ENCODE measurements around the gene CALD1. TPM values are rescaled to one million over a fixed set of nuclear protein-coding genes. Genes with fewer than 3 reads are reported as not detected.

Gene CALD1
- polyA plus RNA-seq, 2 of the 4 experiments (the other 2 are of a cell fraction), result 136 to 150 TPM

DNA sequence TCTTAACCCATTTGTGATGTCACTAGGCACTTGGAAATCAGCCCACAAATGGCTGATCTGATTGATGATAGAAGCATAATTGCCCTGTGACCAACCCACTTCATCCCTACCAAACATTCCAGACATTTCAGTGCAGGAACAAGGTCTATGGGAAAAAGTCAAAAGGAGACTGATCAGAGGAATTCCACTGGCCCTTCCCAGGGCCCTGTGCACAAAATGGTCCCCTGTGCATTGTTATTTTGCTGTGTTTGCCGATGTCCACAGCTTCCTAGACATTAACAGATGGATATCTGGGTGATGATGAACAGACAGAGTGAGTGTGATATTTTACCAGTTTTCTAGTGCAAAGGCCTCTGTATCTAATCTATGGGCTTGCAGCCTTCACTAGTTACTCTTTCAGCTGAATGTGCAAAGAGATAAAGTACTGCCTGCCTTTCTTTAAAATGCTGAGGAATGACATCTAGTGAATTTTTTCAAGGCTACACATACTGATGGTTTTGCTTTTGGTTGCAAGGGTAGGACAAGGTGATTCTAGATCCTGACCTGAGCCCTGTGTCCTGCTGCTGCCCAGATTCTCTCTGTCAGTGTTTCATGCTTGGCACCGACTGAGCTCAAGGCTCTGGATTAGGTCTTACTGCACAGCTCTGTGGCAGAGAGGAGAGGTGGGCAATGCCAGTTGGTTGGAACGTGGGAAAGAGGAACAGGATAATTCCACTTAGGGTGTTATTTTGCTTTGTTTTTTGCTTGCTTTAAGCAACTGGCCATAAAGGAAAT lies 55.4 kb downstream of the CALD1 start:
- 53% methylated on average over 3 of the region's 3 CpGs for WGBS (ENCODE audit: missing lambda C conversion rate)
- Histone ChIP-seq H3K27ac (no peak overlapping the region), H3K4me1 (no peaks in the 10 kb centered on the region), H3K9me3 (no peaks in the 10 kb centered on the region), H3K4me3 (no peak overlapping the region), H3K4me2 (no peak overlapping the region)
- no peak for TF ChIP-seq RFX5 (IDR thresholded peaks at IDR 0.05)
- TF ChIP-seq, protein P1, sequence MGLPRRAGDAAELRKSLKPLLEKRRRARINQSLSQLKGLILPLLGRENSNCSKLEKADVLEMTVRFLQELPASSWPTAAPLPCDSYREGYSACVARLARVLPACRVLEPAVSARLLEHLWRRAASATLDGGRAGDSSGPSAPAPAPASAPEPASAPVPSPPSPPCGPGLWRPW (IDR thresholded peaks at IDR 0.05), result no peak
- TF ChIP-seq ZSCAN20 (CRISPR knock-in tag; IDR thresholded peaks at IDR 0.05), result no peak
- no peak for TF ChIP-seq NR3C1 (IDR thresholded peaks at IDR 0.05)
- TF ChIP-seq, protein P2, sequence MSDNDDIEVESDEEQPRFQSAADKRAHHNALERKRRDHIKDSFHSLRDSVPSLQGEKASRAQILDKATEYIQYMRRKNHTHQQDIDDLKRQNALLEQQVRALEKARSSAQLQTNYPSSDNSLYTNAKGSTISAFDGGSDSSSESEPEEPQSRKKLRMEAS (IDR thresholded peaks at IDR 0.05), result no peak
- POLR2A ChIA-PET, result no interaction called here
- DNase-seq (ENCODE audit: low read depth in 1 of 2, low spot score in 1 of 2), result peak in 1 of 2 experiments; percentile 13
- ATAC-seq, result peak in 1 of 2 experiments; percentile 49; a peak in 3 of 6 replicates
- no peak for FAIRE-seq
- CTCF ChIA-PET, result interaction anchor here (1.0 to 2.3 kb wide), 2 partner anchors 12 to 85 kb away, joined by 3 to 6 read pairs; no protein-coding TSS in a partner anchor

DNA sequence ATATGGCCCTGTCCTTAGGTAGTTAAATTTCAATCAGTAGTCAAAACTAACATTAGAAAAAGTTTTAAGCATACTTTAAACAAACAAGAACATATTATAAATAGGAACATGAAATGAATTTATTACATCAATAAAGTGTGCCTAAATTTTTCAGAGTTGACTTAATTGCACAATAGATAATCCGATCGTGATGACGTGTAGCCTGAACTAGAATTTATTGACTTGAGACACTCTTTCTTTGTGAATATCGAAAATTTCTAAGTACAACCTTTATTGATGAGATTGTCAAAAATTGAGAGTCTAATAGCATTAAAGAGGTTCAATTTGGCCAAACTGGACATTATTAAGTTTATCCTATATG lies 56.0 kb downstream of the CALD1 start:
- no peak for DNase-seq (ENCODE audit: low read depth in 1 of 2, low spot score in 1 of 2)
- FAIRE-seq, result no peak
- Histone ChIP-seq H3K27ac (no peak overlapping the region), H3K4me1 (no peaks in the 10 kb centered on the region), H3K4me3 (no peak overlapping the region), H3K9me3 (no peaks in the 10 kb centered on the region), H3K4me2 (no peak overlapping the region)
- ChIA-PET POLR2A (no interaction called here), CTCF (interaction anchor here (2.3 kb wide), 1 partner anchor 12 kb away, joined by 6 read pairs; no protein-coding TSS in a partner anchor)
- no peak for TF ChIP-seq HOXA7 (CRISPR knock-in tag; IDR thresholded peaks at IDR 0.05)
- 78% methylated on average over 4 of the region's 4 CpGs for WGBS (ENCODE audit: missing lambda C conversion rate)
- no peak for ATAC-seq

DNA sequence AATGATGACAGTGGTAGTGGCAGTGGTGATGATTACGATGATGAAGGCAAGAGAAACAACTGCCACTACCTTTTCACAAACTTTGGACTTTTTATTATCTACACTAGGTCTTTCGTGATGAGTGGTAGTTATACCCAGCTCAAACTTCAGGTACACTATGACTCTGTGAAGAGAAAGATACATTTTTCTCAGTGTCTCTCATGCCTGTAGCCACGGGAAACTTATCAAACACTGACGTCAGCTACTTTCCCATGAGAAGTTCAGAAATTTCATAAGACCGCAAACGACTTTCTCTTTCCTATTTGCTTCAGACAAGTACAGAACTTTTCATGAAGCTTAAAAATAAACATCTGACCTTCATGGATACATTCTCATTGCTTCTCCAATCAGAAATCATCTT lies 57.0 kb downstream of the CALD1 start:
- ChIA-PET CTCF (interaction anchor here (2.2 kb wide), 1 partner anchor 10 kb away, joined by 7 read pairs; no protein-coding TSS in a partner anchor), POLR2A (no interaction called here)
- Histone ChIP-seq H3K4me2 (no peak overlapping the region), H3K4me3 (no peak overlapping the region), H3K27ac (no peak overlapping the region), H3K9me3 (no peaks in the 10 kb centered on the region), H3K4me1 (no peaks in the 10 kb centered on the region)
- FAIRE-seq (no peak), DNase-seq (ENCODE audit: low read depth in 1 of 2, low spot score in 1 of 2) (no peak), ATAC-seq (no peak)
- TF ChIP-seq TP53 (CRISPR knock-in tag; IDR thresholded peaks at IDR 0.05) (no peak), CEBPB (IDR thresholded peaks at IDR 0.05) (no peak), BHLHE40 (IDR thresholded peaks at IDR 0.05; ENCODE audit: low read depth, low read length) (no peak), ESRRA (IDR thresholded peaks at IDR 0.05; ENCODE audit: borderline replicate concordance, low read length) (no peak), HOXB5 (CRISPR knock-in tag; IDR thresholded peaks at IDR 0.05) (no peak), FOSL2 (IDR thresholded peaks at IDR 0.05) (no peak), FOSL2 (CRISPR knock-in tag; IDR thresholded peaks at IDR 0.05) (no peak), RCOR1 (IDR thresholded peaks at IDR 0.05; ENCODE audit: low read depth, low read length) (no peak), SREBF2 (IDR thresholded peaks at IDR 0.05) (no peak), POLR2A (IDR thresholded peaks at IDR 0.05; ENCODE audit: low read length) (no peak), NPAS2 (CRISPR knock-in tag; IDR thresholded peaks at IDR 0.05; ENCODE audit: borderline replicate concordance) (no peak), HOXA7 (CRISPR knock-in tag; IDR thresholded peaks at IDR 0.05) (no peak), MAZ (IDR thresholded peaks at IDR 0.05; ENCODE audit: borderline replicate concordance, low read depth, low read length) (no peak), ZNF302 (CRISPR knock-in tag; IDR thresholded peaks at IDR 0.05) (no peak), HOXB13 (CRISPR knock-in tag; IDR thresholded peaks at IDR 0.05; ENCODE audit: low read depth) (no peak), GATA3 (IDR thresholded peaks at IDR 0.05; ENCODE audit: borderline replicate concordance) (no peak)
- TF ChIP-seq, protein P3, sequence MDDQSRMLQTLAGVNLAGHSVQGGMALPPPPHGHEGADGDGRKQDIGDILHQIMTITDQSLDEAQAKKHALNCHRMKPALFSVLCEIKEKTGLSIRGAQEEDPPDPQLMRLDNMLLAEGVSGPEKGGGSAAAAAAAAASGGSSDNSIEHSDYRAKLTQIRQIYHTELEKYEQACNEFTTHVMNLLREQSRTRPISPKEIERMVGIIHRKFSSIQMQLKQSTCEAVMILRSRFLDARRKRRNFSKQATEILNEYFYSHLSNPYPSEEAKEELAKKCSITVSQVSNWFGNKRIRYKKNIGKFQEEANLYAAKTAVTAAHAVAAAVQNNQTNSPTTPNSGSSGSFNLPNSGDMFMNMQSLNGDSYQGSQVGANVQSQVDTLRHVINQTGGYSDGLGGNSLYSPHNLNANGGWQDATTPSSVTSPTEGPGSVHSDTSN (IDR thresholded peaks at IDR 0.05), result no peak
- TF ChIP-seq, protein P4, sequence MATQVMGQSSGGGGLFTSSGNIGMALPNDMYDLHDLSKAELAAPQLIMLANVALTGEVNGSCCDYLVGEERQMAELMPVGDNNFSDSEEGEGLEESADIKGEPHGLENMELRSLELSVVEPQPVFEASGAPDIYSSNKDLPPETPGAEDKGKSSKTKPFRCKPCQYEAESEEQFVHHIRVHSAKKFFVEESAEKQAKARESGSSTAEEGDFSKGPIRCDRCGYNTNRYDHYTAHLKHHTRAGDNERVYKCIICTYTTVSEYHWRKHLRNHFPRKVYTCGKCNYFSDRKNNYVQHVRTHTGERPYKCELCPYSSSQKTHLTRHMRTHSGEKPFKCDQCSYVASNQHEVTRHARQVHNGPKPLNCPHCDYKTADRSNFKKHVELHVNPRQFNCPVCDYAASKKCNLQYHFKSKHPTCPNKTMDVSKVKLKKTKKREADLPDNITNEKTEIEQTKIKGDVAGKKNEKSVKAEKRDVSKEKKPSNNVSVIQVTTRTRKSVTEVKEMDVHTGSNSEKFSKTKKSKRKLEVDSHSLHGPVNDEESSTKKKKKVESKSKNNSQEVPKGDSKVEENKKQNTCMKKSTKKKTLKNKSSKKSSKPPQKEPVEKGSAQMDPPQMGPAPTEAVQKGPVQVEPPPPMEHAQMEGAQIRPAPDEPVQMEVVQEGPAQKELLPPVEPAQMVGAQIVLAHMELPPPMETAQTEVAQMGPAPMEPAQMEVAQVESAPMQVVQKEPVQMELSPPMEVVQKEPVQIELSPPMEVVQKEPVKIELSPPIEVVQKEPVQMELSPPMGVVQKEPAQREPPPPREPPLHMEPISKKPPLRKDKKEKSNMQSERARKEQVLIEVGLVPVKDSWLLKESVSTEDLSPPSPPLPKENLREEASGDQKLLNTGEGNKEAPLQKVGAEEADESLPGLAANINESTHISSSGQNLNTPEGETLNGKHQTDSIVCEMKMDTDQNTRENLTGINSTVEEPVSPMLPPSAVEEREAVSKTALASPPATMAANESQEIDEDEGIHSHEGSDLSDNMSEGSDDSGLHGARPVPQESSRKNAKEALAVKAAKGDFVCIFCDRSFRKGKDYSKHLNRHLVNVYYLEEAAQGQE (IDR thresholded peaks at IDR 0.05), result no peak
- 74% methylated on average over 6 of the region's 6 CpGs for WGBS (ENCODE audit: missing lambda C conversion rate)

Data from A549 (cell line).